K562 (cell line): ENCODE measurements around the gene DGCR8. TPM values are rescaled to one million over a fixed set of nuclear protein-coding genes. Genes with fewer than 3 reads are reported as not detected.

ENCODE experiments used
- KDM5B ChIP-seq: fragments of 200-600 bp; sonication (generic); IDR thresholded peaks from 2 replicates; pipeline ENCODE4 v1.6.1; 2012; ENCODE audit warnings: low read depth, mild to moderate bottlenecking, moderate library complexity, low read length, control low read depth, inconsistent platforms; ENCODE audit not compliant: insufficient replicate concordance
- RBBP5 ChIP-seq: fragments of 200-600 bp; sonication (generic); IDR thresholded peaks from 2 replicates; pipeline ENCODE4 v1.6.1; 2012; ENCODE audit warnings: borderline replicate concordance, mild to moderate bottlenecking, low read length, control low read depth, inconsistent platforms; ENCODE audit not compliant: insufficient read depth, poor library complexity, severe bottlenecking
- RBM34 ChIP-seq: fragments of 200-400 bp; formaldehyde crosslinking; IDR thresholded peaks from 2 replicates; pipeline ENCODE4 v1.6.1; 2018; ENCODE audit warnings: low read length, borderline replicate concordance; ENCODE audit not compliant: insufficient read depth
- RUNX1 ChIP-seq: sonication (generic); IDR thresholded peaks from 2 replicates; pipeline ENCODE4 v1.6.1; 2016; ENCODE audit warnings: antibody characterized with exemption, low read depth
- SPI1 ChIP-seq: IDR thresholded peaks from 2 replicates; pipeline ENCODE4 v1.6.1; 2011; ENCODE audit warnings: low read depth, low read length, control low read depth, borderline replicate concordance
- ZNF589 ChIP-seq: fragments of 200-800 bp; sonication (Bioruptor generic); IDR thresholded peaks from 2 replicates; pipeline ENCODE4 v1.6.1; 2016; ENCODE audit warnings: low read depth, missing genetic modification characterization, missing compliant biosample characterization
- ZNF707 ChIP-seq: fragments of 250-450 bp; sonication (Bioruptor Pico); conservative IDR thresholded peaks from 2 replicates; pipeline ENCODE4 v1.8.0; 2022; ENCODE audit warnings: inconsistent platforms, mild to moderate bottlenecking, moderate library complexity
- polyA plus RNA-seq, 8 experiments: library from polyadenylated mRNA; depleted of rRNA in 4 of 8; stranded (reverse) in 5 of 8; unstranded in 3 of 8; fragments of >200 nt; fragmentation: Nextera tagmentation in 2 of 8; fragmentation: Illumina TruSeq in 1 of 8; extraction: Ambion mirVana in 2 of 8; extraction: Trizol in 1 of 8; gene quantifications; 2 replicates each; pipeline versions ENCODE4 v1.2.1 to v1.2.3, GENCODE V29; 2011 to 2014; ENCODE audit warnings: inconsistent platforms in 1 of 8, missing spikeins in 1 of 8
- total RNA-seq, 7 experiments: library from RNA; depleted of rRNA in 6 of 7; stranded (reverse); fragments of >200 nt in 6 of 7; fragmentation: Illumina TruSeq in 2 of 7; extraction: Trizol in 2 of 7; gene quantifications; 2 replicates each; pipeline versions ENCODE4 v1.2.1 to v1.2.3, GENCODE V29; 2011 to 2021; ENCODE audit warnings: low replicate concordance in 1 of 7

DGCR8 gene
- total and polyA plus RNA-seq, 9 of the 15 experiments (the other 6 are each of a cell fraction or from before 2014, with no cell fraction given): 5.9 to 144 (median 80.1) TPM

DNA sequence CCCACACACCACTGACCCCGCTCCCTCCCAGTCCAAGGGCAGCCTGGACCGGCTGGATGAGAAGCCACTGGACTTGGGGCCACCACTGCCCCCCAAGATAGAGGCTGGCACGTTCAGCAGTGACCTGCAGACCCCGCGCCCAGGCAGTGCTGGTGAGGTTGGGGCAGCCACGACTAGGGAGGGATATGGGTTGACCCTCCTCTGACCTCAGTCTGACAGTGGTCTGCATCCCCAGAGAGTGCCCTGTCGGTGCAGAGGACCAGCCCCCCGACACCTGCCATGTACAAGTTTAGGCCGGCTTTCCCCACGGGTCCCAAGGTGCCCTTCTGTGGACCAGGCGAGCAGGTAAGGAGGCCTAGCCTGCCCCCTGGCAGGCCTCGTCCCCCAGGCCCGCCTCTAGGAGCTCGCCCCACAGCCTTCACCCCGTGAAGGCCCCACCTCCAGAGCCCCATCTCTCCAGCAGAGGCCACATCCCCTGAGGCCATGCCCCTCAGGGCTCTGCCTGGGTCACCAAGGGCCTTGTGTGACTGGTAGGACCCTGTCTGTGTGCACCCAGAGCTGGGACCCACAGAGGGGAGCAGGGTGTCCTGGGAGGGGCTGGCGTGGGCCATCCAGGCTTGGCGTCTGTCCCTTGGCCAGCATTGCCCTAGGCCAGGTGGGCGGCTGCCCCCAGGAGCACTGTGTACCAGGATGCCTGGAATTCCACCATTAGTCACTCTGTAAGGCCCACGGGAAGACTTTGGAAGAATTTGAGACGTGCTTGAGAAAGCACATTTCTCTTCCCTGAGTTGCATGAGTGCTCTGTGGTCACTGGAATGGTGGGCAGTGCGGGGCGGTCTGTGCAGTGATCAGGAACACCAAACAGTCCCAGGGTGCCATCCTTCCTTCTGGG lies 61.4 kb downstream of the DGCR8 start (continued):
- 0 out of 2 replicates have a peak, but pooled peaks have one; percentile 23 for TF ChIP-seq ZNF707
- TF ChIP-seq SPI1: no peak
- TF ChIP-seq RBBP5: peak; percentile 44
- TF ChIP-seq KDM5B: peak; percentile 4
- no peak for TF ChIP-seq RUNX1
- TF ChIP-seq ZNF589 (CRISPR knock-in tag): no peak
- TF ChIP-seq RBM34: no peak
- TF ChIP-seq, all 486 proteins: peak for 12
